Measurements from ENCODE around the gene POC1A. TPM values are rescaled to one million over a fixed set of nuclear protein-coding genes. Genes with fewer than 3 reads are reported as not detected.

The POC1A gene
- total and polyA plus RNA-seq, 9 of the 15 experiments (the other 6 are each of a cell fraction or from before 2014, with no cell fraction given): 7.2 to 17.5 (median 12.1) TPM

DNA sequence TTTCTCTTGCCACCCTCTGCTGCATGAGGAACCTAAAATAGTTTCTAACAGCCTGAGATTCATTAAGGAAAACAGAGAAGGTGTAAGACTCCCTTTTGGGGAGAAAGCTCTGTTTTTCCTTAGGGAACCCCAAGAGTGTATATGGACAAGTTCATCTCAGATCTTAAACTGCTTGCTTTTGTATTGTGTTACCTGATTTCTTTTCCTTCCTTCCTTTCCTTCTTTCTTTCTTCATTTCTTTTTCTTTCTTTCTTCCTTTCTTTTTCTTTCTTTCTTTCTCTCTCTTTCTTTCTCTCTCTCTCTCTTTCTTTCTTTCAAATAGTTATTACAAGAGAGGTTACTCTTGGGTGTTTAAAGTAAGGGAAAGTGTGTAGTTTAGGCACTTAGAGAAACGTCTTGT, 5.3 kb upstream of the POC1A start:
- H3K9me3 ChIP-seq (replicated peaks; ENCODE audit: control insufficient read depth, insufficient read depth, low read depth, low read length): no peaks in the 10 kb centered on the region
- in situ Hi-C loops (cut with MboI) (no loop called here), intact Hi-C loops (cut with micrococcal nuclease) (no loop called here)
- H3K9ac ChIP-seq (ENCODE audit: insufficient read depth in 1 of 2, low read depth in 2 of 2, low read length in 2 of 2): no peak overlapping the region
- POLR2A ChIA-PET: interaction anchor here (0.7 kb wide), 1 partner anchor 218 kb away, joined by 3 read pairs; the partner anchor contains the start of gene RRP9
- ATAC-seq (no peak), DNase-seq (ENCODE audit: extremely low read depth in 1 of 4, low spot score in 3 of 4) (no peak), FAIRE-seq (no peak)
- CTCF ChIA-PET (ENCODE audit: low intra/inter-chr PET ratio): no interaction called here
- H3K4me2 ChIP-seq (ENCODE audit: insufficient read depth, low read length): no peak overlapping the region
- H2AFZ ChIP-seq (ENCODE audit: low read depth, low read length): no peak overlapping the region
- no peaks in the 10 kb centered on the region for H3K27me3 ChIP-seq (ENCODE audit: control insufficient read depth in 2 of 2, insufficient read depth in 2 of 2, low read length in 2 of 2)
- H3K9me1 ChIP-seq (ENCODE audit: control insufficient read depth, insufficient read depth, low read length): no peaks in the 10 kb centered on the region
- no TSS peak for BruUV-seq (replicated peaks)
- H3K79me2 ChIP-seq (ENCODE audit: control insufficient read depth, insufficient read depth, low read length): no peaks in the 10 kb centered on the region
- H4K20me1 ChIP-seq (replicated peaks; ENCODE audit: control insufficient read depth, insufficient read depth, low read length): no peaks in the 10 kb centered on the region
- peaks cover 0 to 7% of the 10 kb centered on the region in 2 experiments; a peak in 3 of 5 replicates for H3K4me1 ChIP-seq (replicated peaks in 1 of 2; ENCODE audit: control insufficient read depth in 2 of 2, insufficient read depth in 2 of 2, low read length in 2 of 2)
- no peak overlapping the region for H3K4me3 ChIP-seq
- no peak for TF ChIP-seq RCOR1 (IDR thresholded peaks at IDR 0.05; ENCODE audit: borderline replicate concordance in 1 of 2, low read depth in 2 of 2, low read length in 2 of 2)
- TF ChIP-seq SAP30 (IDR thresholded peaks at IDR 0.05; ENCODE audit: borderline replicate concordance, insufficient read depth, low read depth, low read length, poor library complexity, severe bottlenecking): no peak
- TF ChIP-seq, protein P1, sequence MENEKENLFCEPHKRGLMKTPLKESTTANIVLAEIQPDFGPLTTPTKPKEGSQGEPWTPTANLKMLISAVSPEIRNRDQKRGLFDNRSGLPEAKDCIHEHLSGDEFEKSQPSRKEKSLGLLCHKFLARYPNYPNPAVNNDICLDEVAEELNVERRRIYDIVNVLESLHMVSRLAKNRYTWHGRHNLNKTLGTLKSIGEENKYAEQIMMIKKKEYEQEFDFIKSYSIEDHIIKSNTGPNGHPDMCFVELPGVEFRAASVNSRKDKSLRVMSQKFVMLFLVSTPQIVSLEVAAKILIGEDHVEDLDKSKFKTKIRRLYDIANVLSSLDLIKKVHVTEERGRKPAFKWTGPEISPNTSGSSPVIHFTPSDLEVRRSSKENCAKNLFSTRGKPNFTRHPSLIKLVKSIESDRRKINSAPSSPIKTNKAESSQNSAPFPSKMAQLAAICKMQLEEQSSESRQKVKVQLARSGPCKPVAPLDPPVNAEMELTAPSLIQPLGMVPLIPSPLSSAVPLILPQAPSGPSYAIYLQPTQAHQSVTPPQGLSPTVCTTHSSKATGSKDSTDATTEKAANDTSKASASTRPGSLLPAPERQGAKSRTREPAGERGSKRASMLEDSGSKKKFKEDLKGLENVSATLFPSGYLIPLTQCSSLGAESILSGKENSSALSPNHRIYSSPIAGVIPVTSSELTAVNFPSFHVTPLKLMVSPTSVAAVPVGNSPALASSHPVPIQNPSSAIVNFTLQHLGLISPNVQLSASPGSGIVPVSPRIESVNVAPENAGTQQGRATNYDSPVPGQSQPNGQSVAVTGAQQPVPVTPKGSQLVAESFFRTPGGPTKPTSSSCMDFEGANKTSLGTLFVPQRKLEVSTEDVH (IDR thresholded peaks at IDR 0.05; ENCODE audit: low read depth, partially characterized antibody): no peak
- no peak for TF ChIP-seq NFRKB (IDR thresholded peaks at IDR 0.05; ENCODE audit: low read depth)
- TF ChIP-seq, protein P2, sequence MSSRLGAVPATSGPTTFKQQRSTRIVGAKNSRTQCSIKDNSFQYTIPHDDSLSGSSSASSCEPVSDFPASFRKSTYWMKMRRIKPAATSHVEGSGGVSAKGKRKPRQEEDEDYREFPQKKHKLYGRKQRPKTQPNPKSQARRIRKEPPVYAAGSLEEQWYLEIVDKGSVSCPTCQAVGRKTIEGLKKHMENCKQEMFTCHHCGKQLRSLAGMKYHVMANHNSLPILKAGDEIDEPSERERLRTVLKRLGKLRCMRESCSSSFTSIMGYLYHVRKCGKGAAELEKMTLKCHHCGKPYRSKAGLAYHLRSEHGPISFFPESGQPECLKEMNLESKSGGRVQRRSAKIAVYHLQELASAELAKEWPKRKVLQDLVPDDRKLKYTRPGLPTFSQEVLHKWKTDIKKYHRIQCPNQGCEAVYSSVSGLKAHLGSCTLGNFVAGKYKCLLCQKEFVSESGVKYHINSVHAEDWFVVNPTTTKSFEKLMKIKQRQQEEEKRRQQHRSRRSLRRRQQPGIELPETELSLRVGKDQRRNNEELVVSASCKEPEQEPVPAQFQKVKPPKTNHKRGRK (tag; IDR thresholded peaks at IDR 0.05): peak; percentile 36; the same call in 1 of the 2 replicates
- WGBS (ENCODE audit: insufficient coverage, low coverage, missing lambda C conversion rate): 0% methylated on average over 1 of the region's 1 CpG
- no peaks in the 10 kb centered on the region for H3K36me3 ChIP-seq (ENCODE audit: control insufficient read depth, insufficient read depth, low read length)
- H3K27ac ChIP-seq (ENCODE audit: extremely low read depth, low read depth, low read length): no peak overlapping the region

Measured in K562 (cell line).